ENCODE results near the gene UQCRQ. TPM values are rescaled to one million over a fixed set of nuclear protein-coding genes. Genes with fewer than 3 reads are reported as not detected.

UQCRQ gene
- total and polyA plus RNA-seq, 9 of the 15 experiments (the other 6 are each of a cell fraction or from before 2014, with no cell fraction given) = 235 to 2,421 (median 883) TPM

DNA sequence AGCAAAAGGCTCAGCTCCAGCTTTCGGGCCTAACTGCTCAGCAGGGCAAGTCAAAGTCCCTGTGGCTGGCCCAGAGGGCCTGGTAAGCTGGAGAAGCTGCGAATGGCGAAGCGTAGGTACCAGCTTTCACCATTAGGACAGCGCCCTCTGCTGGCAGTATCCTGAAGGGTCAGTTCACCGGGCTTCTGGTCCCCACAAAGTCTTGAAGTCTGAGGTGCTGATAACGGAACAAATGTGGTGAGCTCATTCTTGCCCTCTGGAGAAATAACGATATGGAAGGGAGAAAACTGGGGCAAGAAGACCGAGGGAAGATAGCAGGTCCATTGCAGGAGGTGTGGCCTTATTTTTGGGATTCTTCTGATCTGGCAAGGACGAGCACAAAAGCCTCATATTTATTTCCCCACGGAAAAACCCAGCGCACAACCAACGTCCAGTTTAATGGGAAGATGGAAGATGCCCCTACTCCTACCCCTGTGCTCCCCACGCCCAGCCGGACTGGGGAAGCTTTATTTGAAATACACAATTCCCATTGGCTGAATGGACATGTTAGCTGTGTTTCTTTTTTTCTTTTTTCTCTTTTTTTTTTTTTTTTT lies 46.2 kb upstream of the UQCRQ start (continued):
- TF ChIP-seq E2F3 (CRISPR knock-in tag; IDR thresholded peaks at IDR 0.05) = no peak
- no peak for TF ChIP-seq ZNF41 (CRISPR knock-in tag; conservative IDR thresholded peaks at IDR 0.05)
- TF ChIP-seq ZNF165 (CRISPR knock-in tag; IDR thresholded peaks at IDR 0.05; ENCODE audit: borderline replicate concordance) = no peak
- TF ChIP-seq MCM7 (IDR thresholded peaks at IDR 0.05) = no peak
- no peak for TF ChIP-seq TBP (optimal IDR thresholded peaks at IDR 0.05; ENCODE audit: low read depth, low read length)
- no peak for TF ChIP-seq KLF6 (CRISPR knock-in tag; IDR thresholded peaks at IDR 0.05; ENCODE audit: borderline replicate concordance)
- TF ChIP-seq ZBTB12 (CRISPR knock-in tag; IDR thresholded peaks at IDR 0.05) = no peak
- peak; percentile 17; the same call in 1 of the 2 replicates for TF ChIP-seq EP400 (IDR thresholded peaks at IDR 0.05)
- no peak for TF ChIP-seq ZNF518B (CRISPR knock-in tag; IDR thresholded peaks at IDR 0.05)
- no peak for TF ChIP-seq ZC3H11A (IDR thresholded peaks at IDR 0.05; ENCODE audit: low read depth, low read length)
- TF ChIP-seq, protein P1, sequence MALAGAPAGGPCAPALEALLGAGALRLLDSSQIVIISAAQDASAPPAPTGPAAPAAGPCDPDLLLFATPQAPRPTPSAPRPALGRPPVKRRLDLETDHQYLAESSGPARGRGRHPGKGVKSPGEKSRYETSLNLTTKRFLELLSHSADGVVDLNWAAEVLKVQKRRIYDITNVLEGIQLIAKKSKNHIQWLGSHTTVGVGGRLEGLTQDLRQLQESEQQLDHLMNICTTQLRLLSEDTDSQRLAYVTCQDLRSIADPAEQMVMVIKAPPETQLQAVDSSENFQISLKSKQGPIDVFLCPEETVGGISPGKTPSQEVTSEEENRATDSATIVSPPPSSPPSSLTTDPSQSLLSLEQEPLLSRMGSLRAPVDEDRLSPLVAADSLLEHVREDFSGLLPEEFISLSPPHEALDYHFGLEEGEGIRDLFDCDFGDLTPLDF (CRISPR knock-in tag; IDR thresholded peaks at IDR 0.05) = no peak
- no peak for TF ChIP-seq SMAD3 (CRISPR knock-in tag; conservative IDR thresholded peaks at IDR 0.05)
- no peak for TF ChIP-seq FOXA3 (CRISPR knock-in tag; conservative IDR thresholded peaks at IDR 0.05 in 1 of 2, IDR thresholded peaks at IDR 0.05 in 1 of 2)
- no peak for TF ChIP-seq SIN3B (IDR thresholded peaks at IDR 0.05; ENCODE audit: low read depth)
- no peak for TF ChIP-seq ATF1 (CRISPR knock-in tag; IDR thresholded peaks at IDR 0.05)
- 0 out of 2 replicates have a peak, but pooled peaks have one; percentile 37 for TF ChIP-seq ATF1 (tag; IDR thresholded peaks at IDR 0.05)
- no peak for TF ChIP-seq ZNF561 (CRISPR knock-in tag; conservative IDR thresholded peaks at IDR 0.05)
- peak; percentile 80; the same call in 1 of the 2 replicates for TF ChIP-seq LCOR (CRISPR knock-in tag; IDR thresholded peaks at IDR 0.05)
- TF ChIP-seq RBM39 (optimal IDR thresholded peaks at IDR 0.05; ENCODE audit: low read depth, low read length) = no peak
- no peak for TF ChIP-seq HMG20A (CRISPR knock-in tag; conservative IDR thresholded peaks at IDR 0.05)
- no peak for TF ChIP-seq SP2 (IDR thresholded peaks at IDR 0.05; ENCODE audit: extremely low read depth, low read depth, low read length, poor library complexity, severe bottlenecking)
- TF ChIP-seq, protein P2, sequence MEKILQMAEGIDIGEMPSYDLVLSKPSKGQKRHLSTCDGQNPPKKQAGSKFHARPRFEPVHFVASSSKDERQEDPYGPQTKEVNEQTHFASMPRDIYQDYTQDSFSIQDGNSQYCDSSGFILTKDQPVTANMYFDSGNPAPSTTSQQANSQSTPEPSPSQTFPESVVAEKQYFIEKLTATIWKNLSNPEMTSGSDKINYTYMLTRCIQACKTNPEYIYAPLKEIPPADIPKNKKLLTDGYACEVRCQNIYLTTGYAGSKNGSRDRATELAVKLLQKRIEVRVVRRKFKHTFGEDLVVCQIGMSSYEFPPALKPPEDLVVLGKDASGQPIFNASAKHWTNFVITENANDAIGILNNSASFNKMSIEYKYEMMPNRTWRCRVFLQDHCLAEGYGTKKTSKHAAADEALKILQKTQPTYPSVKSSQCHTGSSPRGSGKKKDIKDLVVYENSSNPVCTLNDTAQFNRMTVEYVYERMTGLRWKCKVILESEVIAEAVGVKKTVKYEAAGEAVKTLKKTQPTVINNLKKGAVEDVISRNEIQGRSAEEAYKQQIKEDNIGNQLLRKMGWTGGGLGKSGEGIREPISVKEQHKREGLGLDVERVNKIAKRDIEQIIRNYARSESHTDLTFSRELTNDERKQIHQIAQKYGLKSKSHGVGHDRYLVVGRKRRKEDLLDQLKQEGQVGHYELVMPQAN (IDR thresholded peaks at IDR 0.05; ENCODE audit: borderline replicate concordance) = no peak
- TF ChIP-seq ZBTB1 (CRISPR knock-in tag; IDR thresholded peaks at IDR 0.05; ENCODE audit: borderline replicate concordance, low read depth) = no peak
